Suprapubic skin (tissue), 3 donors: ENCODE data around the gene SLC4A8.

Source experiments
- CTCF ChIP-seq, 2 donors: fragments of 200-600 bp in 1 of 2; fragments of 450-650 bp in 1 of 2; sonication (generic) in 1 of 2; IDR thresholded peaks; one replicate each; pipeline ENCODE4 v1.5.1; 2016 to 2019; ENCODE audit warnings: antibody characterized with exemption in 2 of 2, mild to moderate bottlenecking in 1 of 2, moderate library complexity in 1 of 2
- POLR2AphosphoS5 ChIP-seq, 3 donors: sonication (generic); formaldehyde crosslinking; IDR thresholded peaks; one replicate each; pipeline ENCODE4 v1.6.1; 2017; ENCODE audit warnings: antibody characterized with exemption in 3 of 3

GRCh38 chr12:51430196-51430895 lies 5.7 kb downstream of the SLC4A8 start:
- TF ChIP-seq CTCF (IDR thresholded peaks at IDR 0.05) (no peak), POLR2AphosphoS5 (IDR thresholded peaks at IDR 0.05) (no peak)
